Uterus (tissue), 4 donors: ENCODE measurements around the gene MYH15. TPM values are rescaled to one million over a fixed set of nuclear protein-coding genes. Genes with fewer than 3 reads are reported as not detected.
"Not testable (repeated sequence)": the region's sequence is repeated elsewhere in the genome, so short reads cannot be mapped to it uniquely, and the experiment has no call there.

Source experiments
- DNase-seq, 2 donors: peaks; one replicate each; pipeline ENCODE4 v3.0.0-alpha.2; 2019 to 2020
- H3K27ac ChIP-seq, 2 donors: fragments of 200-600 bp; sonication (generic); 1 replicate in 1 of 2; 2 replicates in 1 of 2; pipeline ENCODE4 v1.5.1; 2016 to 2018
- H3K27me3 ChIP-seq, 2 donors: fragments of 200-600 bp; sonication (generic); one replicate each; pipeline ENCODE4 v1.5.1; 2018 to 2019; ENCODE audit warnings: control low read depth in 1 of 2
- H3K36me3 ChIP-seq, 2 donors: fragments of 200-600 bp; sonication (generic); one replicate each; pipeline ENCODE4 v1.5.1; 2019; ENCODE audit warnings: control low read depth in 1 of 2
- H3K4me1 ChIP-seq, 2 donors: fragments of 200-600 bp; sonication (generic); one replicate each; pipeline ENCODE4 v1.5.1; 2018 to 2019; ENCODE audit warnings: control low read depth in 1 of 2
- H3K4me3 ChIP-seq, 2 donors: fragments of 200-600 bp; sonication (generic); 1 replicate in 1 of 2; 2 replicates in 1 of 2; pipeline ENCODE4 v1.5.1; 2018 to 2019; ENCODE audit warnings: mild to moderate bottlenecking in 1 of 2
- H3K9me3 ChIP-seq, 2 donors: fragments of 200-600 bp; sonication (generic); one replicate each; pipeline ENCODE4 v1.5.1; 2019; ENCODE audit warnings: control low read depth in 1 of 2
- CTCF ChIP-seq, 4 experiments: fragments of 200-600 bp in 2 of 4; fragments of 450-650 bp in 2 of 4; sonication (generic) in 2 of 4; IDR thresholded peaks; one replicate each; pipeline ENCODE4 v1.5.1; 2016 to 2019; ENCODE audit warnings: antibody characterized with exemption in 4 of 4, mild to moderate bottlenecking in 2 of 4, moderate library complexity in 1 of 4
- POLR2A ChIP-seq, 2 donors: fragments of 450-650 bp; IDR thresholded peaks; one replicate each; pipeline ENCODE4 v1.6.1; 2016; ENCODE audit warnings: antibody characterized with exemption in 2 of 2, mild to moderate bottlenecking in 1 of 2, moderate library complexity in 1 of 2
- intact Hi-C: fragments of 100-400 bp; cut with DNase I; formaldehyde crosslinking; loops from one replicate; pipeline ENCODE4 v1.15.1; 2023; ENCODE audit warnings: low total_unique reads
- total RNA-seq, 4 donors: library from RNA; depleted of rRNA in 3 of 4; stranded (reverse); fragments of >200 nt in 3 of 4; gene quantifications; one replicate each; pipeline versions ENCODE4 v1.1.0 to v1.2.4, GENCODE V29; 2014 to 2023
- donor health status: DM: yes; HTN: yes; CAD: no.

The MYH15 gene
- total RNA-seq, 4 donors from 2014 or later: 0.12 to 0.62 TPM; not detected in 2

GRCh38 chr3:108380128-108380795 lies 130.1 kb downstream of the MYH15 start:
- no peak for DNase-seq
- intact Hi-C loops: no loop called here
- TF ChIP-seq CTCF (IDR thresholded peaks at IDR 0.05): no peak
- TF ChIP-seq POLR2A (IDR thresholded peaks at IDR 0.05): no peak

GRCh38 chr3:108378952-108379342 lies 131.4 kb downstream of the MYH15 start:
- DNase-seq, H3K27ac ChIP-seq, H3K27me3 ChIP-seq, H3K4me3 ChIP-seq, intact Hi-C loops, H3K9me3 ChIP-seq, H3K36me3 ChIP-seq, H3K4me1 ChIP-seq: not testable (repeated sequence)

More at GRCh38 chr3:108380128-108380795, 130.1 kb downstream of the MYH15 start:
- no peaks in the 10 kb centered on the region for H3K36me3 ChIP-seq
- no peak overlapping the region for H3K27ac ChIP-seq
- H3K4me1 ChIP-seq: no peaks in the 10 kb centered on the region
- no peaks in the 10 kb centered on the region for H3K9me3 ChIP-seq
- no peaks in the 10 kb centered on the region for H3K27me3 ChIP-seq
- no peak overlapping the region for H3K4me3 ChIP-seq

- Histone ChIP-seq H3K9me3 (no peaks in the 10 kb centered on the region), H3K36me3 (no peaks in the 10 kb centered on the region), H3K27ac (no peak overlapping the region), H3K27me3 (no peaks in the 10 kb centered on the region), H3K4me1 (no peaks in the 10 kb centered on the region), H3K4me3 (no peak overlapping the region)
- intact Hi-C loops: no loop called here
- TF ChIP-seq CTCF (IDR thresholded peaks at IDR 0.05) (no peak), POLR2A (IDR thresholded peaks at IDR 0.05) (no peak)
- DNase-seq: no peak
Measured at GRCh38 chr3:108378153-108378951, 132.0 kb downstream of the MYH15 start.

GRCh38 chr3:108377384-108377783 lies 133.0 kb downstream of the MYH15 start:
- no peak for DNase-seq
- Histone ChIP-seq H3K9me3 (no peaks in the 10 kb centered on the region), H3K36me3 (no peaks in the 10 kb centered on the region), H3K4me3 (no peak overlapping the region), H3K4me1 (no peaks in the 10 kb centered on the region), H3K27me3 (no peaks in the 10 kb centered on the region), H3K27ac (no peak overlapping the region)
- TF ChIP-seq CTCF (IDR thresholded peaks at IDR 0.05): no peak
- no peak for TF ChIP-seq POLR2A (IDR thresholded peaks at IDR 0.05)
- intact Hi-C loops: no loop called here

- no peak overlapping the region for H3K4me3 ChIP-seq
- no peaks in the 10 kb centered on the region for H3K27me3 ChIP-seq
- H3K36me3 ChIP-seq: no peaks in the 10 kb centered on the region
- TF ChIP-seq CTCF (IDR thresholded peaks at IDR 0.05) (no peak), POLR2A (IDR thresholded peaks at IDR 0.05) (no peak)
- DNase-seq: no peak
- H3K27ac ChIP-seq: no peak overlapping the region
- H3K4me1 ChIP-seq: no peaks in the 10 kb centered on the region
- no peaks in the 10 kb centered on the region for H3K9me3 ChIP-seq
- intact Hi-C loops: no loop called here
Measured at GRCh38 chr3:108376026-108376425, 134.4 kb downstream of the MYH15 start.
